ENCODE measurements around the gene ATP13A2. TPM values are rescaled to one million over a fixed set of nuclear protein-coding genes. Genes with fewer than 3 reads are reported as not detected.
A peak's percentile ranks its signal among the peaks of the same experiment; 100 is the strongest.
"Not testable (repeated sequence)": the region's sequence is repeated elsewhere in the genome, so short reads cannot be mapped to it uniquely, and the experiment has no call there.

The ATP13A2 gene
- polyA plus RNA-seq, 3 donors, result 26.3 to 30.4 (median 30.0) TPM

DNA sequence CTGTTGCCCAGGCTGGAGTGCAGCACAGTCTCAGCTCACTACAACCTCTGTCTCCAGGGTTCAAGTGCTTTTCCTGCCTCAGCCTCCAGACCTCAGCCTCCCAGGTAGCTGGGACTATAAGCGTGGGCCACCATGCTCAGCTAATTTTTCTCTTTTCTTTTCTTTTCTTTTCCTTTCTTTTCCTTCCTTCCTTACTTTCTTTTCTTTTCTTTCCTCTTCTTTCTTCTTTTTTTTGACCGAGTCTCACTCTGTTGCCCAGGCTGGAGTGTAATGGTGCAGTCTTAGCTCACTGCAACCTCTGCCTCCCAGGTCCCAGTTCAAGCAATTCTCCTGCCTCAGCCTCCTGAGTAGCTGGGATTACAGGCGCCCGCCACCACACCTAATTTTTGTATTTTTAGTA, 47.6 kb downstream of the ATP13A2 start:
- not testable (repeated sequence) for DNase-seq (ENCODE audit: low read depth in 3 of 3, low spot score in 2 of 3)

- DNase-seq (ENCODE audit: low read depth in 3 of 3, low spot score in 2 of 3), result no peak
These were observed 50.2 kb downstream of the ATP13A2 start for GRCh38 chr1:16961297-16962133.

DNA sequence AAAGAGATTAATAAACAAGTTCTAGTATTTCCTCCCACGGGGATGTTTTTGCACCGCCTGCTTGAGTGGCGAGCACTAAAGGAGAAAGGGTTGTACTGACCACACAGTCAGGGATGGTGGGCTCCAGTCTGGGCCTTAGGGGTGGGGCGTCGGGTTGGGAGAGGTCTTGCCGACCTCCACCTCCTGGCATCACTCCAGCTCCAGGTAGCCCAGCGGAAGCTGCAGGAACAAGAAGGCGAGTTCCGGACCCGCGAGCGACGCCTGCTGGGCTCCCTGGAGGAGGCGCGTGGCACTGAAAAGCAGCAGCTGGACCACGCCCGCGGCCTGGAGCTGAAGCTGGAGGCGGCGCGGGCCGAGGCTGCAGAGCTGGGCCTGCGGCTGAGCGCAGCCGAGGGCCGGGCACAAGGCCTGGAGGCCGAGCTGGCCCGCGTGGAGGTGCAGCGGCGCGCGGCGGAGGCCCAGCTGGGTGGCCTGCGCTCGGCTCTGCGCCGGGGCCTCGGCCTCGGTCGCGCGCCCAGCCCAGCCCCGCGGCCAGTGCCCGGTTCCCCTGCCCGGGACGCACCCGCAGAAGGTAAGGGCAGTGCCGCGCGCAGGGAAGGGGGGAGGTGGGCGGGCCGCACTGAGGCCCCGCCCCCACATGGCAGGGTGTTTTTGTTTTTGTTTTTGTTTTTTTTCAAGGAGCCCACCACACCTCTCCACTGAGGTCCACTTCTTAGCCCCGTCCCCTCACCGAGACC, 51.0 kb downstream of the ATP13A2 start:
- peak in 1 of 3 donors; percentile 67 for DNase-seq (ENCODE audit: low read depth in 3 of 3, low spot score in 2 of 3)

GRCh38 chr1:16958475-16958874, 53.3 kb downstream of the ATP13A2 start:
- DNase-seq (ENCODE audit: low read depth in 3 of 3, low spot score in 2 of 3), result no peak

- DNase-seq (ENCODE audit: low read depth in 3 of 3, low spot score in 2 of 3), result no peak
These were observed 54.0 kb downstream of the ATP13A2 start for GRCh38 chr1:16957731-16958130.

- DNase-seq (ENCODE audit: low read depth in 3 of 3, low spot score in 2 of 3), result no peak
These were observed 55.0 kb downstream of the ATP13A2 start for GRCh38 chr1:16956775-16957174.

GRCh38 chr1:16955186-16955585, 56.5 kb downstream of the ATP13A2 start:
- DNase-seq (ENCODE audit: low read depth in 3 of 3, low spot score in 2 of 3), result no peak

DNA sequence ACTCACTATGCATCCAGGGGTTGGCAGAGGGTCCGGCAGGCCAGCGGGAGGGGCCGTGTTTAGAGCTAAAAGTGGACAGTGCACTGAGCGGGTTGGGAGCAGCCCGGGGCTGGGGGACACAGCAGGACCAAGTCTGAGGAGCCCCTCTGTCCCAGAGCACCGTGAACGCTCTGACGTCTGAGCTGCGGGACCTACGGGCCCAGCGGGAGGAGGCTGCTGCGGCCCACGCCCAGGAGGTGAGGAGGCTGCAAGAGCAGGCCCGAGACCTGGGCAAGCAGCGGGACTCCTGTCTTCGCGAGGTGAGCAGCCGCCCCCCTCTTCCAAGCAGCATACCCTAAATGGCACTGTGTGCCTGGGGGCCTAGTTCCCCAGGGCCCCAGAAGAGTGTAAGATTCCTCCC, 57.1 kb downstream of the ATP13A2 start:
- no peak for DNase-seq (ENCODE audit: low read depth in 3 of 3, low spot score in 2 of 3)

GRCh38 chr1:16952376-16952775, 59.4 kb downstream of the ATP13A2 start:
- not testable (repeated sequence) for DNase-seq (ENCODE audit: low read depth in 3 of 3, low spot score in 2 of 3)

DNA sequence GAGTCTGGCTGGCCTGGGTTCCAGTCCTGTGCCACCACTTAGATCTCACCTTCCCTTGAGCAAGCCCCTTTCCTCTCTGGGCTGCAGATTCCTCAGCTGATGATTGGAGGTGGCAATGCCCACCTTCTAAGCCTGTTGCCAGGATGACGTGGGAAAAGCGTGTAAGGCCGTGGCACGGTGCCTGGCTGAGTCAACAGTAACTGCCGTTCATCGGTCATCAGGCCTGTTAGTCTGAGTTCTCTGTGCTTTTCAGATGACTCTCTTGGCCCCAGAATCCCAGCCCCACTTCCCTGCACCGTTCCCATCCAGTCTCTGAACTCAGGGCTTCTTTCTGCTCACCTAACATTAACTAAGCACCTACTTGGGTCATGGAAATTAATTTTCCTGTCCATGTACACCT, 62.7 kb downstream of the ATP13A2 start:
- DNase-seq (ENCODE audit: low read depth in 3 of 3, low spot score in 2 of 3), result not testable (repeated sequence)

DNA sequence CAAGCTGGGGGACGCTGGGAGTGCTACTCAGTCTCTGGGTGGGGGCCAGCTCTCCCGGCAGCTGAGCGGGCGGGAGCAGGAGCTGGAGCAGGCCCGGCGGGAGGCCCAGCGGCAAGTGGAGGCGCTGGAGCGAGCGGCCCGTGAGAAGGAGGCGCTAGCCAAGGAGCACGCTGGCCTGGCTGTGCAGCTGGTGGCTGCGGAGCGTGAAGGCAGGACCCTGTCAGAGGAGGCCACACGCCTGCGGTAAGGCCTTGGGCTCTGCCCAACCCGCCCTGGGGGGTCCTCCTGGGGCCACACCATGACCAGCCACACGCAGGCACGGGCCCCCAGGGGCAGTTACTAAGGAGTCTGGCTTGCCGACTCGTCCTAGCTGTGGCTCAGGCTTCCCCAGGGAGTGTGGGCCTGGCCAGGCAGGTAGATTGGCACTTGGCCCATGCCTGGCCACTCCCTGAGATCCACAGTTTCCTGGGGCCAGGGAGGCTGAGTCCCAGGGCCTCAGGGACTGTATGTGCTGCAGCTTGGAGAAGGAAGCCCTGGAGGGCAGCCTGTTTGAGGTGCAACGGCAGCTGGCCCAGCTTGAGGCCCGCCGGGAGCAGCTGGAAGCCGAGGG, 63.3 kb downstream of the ATP13A2 start:
- not testable (repeated sequence) for DNase-seq (ENCODE audit: low read depth in 3 of 3, low spot score in 2 of 3)

DNA sequence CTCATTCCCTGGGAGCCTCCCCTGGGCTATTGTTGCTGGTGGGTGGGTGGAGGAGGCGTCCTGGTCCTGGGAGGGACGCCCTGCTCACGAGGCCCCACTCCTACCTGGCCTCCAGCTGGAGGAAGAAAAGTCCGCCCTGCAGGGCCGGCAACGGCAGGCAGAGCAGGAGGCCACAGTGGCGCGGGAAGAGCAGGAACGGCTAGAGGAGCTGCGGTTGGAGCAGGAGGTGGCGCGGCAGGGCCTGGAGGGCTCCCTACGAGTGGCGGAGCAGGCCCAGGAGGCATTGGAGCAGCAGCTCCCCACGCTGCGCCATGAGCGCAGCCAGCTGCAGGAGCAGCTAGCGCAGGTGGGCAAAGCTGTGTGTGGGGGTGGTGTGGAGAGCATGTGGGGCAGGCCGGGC, 65.1 kb downstream of the ATP13A2 start:
- no peak for DNase-seq (ENCODE audit: low read depth in 3 of 3, low spot score in 2 of 3)

- not testable (repeated sequence) for DNase-seq (ENCODE audit: low read depth in 3 of 3, low spot score in 2 of 3)
These were observed 65.5 kb downstream of the ATP13A2 start for GRCh38 chr1:16946185-16946584.

DNA sequence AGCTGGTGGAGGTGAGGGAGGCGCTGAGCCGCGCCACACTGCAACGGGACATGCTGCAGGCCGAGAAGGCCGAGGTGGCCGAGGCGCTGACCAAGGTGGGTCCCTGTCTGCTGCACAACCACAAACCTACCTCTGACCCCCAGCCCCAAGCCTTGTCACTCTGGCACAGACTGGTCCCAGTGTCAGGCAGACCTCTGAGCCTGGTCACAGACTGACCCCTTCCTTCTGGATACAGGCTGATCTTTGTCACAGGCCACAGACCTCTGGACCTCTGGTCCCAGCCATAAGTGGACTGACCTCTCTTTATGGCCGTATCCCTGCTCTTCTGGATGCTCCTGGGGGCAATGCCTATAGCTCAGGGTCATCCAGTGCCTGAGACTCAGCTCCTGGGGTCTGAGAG, 66.2 kb downstream of the ATP13A2 start:
- DNase-seq (ENCODE audit: low read depth in 3 of 3, low spot score in 2 of 3), result not testable (repeated sequence)

DNA sequence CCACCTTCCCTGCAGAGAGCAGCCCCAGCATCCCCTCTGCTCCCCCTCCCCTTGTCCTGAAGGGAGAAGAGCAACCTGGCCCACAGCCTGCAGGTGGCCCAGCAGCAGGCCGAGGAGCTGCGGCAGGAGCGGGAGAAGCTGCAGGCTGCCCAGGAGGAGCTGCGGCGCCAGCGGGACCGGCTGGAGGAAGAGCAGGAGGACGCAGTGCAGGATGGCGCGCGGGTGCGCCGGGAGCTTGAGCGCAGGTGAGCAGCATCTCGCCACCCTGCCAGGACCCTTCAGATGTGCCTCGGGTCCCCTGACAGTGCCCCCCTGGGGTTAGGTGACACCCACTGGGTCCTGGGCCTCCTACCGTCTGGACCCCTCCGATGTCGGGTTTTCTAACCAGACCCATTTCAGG, 67.7 kb downstream of the ATP13A2 start:
- DNase-seq (ENCODE audit: low read depth in 3 of 3, low spot score in 2 of 3), result no peak

DNA sequence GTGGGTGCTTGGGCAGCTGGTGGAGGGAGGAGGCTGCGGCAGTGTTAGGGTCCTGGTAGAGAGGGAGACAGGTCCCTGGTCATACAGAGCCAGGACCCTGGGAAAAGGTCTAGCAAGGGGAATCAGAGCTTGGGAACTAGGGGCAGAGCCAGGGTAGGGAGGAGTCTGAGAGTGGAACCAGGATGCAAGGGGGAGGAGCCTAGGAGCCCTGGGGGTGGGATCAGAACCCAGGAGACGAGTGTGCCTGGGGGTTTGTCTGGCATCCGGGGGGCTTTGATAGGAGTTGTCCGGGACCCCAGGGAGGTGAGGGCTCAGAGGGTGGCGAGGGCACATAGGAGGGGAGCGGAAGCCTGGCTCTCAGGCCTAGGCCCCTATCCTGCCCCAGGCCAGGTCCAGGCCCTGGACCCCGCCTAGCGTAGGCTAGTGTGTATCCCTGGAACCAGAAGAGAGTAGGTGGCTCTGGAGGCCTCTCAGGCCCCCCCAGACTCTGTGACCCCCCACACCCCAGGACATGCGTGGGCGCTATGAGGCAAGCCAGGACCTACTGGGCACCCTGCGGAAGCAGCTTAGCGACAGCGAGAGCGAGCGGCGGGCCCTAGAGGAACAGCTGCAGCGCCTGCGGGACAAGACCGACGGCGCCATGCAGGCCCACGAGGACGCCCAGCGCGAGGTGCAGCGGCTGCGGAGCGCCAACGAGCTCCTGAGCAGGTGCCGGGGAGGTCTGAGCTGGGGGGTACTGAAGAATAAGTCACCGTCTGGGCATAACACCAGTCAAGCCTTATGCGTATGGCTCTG, 72.1 kb downstream of the ATP13A2 start:
- not testable (repeated sequence) for DNase-seq (ENCODE audit: low read depth in 3 of 3, low spot score in 2 of 3)

GRCh38 chr1:16938351-16939321, 73.1 kb downstream of the ATP13A2 start:
- no peak for DNase-seq (ENCODE audit: low read depth in 3 of 3, low spot score in 2 of 3)

GRCh38 chr1:16936580-16936979, 75.1 kb downstream of the ATP13A2 start:
- DNase-seq (ENCODE audit: low read depth in 3 of 3, low spot score in 2 of 3), result not testable (repeated sequence)

All from right renal cortex interstitium (tissue), 3 donors.